NCI-H69 (cell line): ENCODE data around the gene CHMP6.

ENCODE experiments used
- DNase-seq: peaks from one replicate; lab custom pipeline; 2025; lab: John Stamatoyannopoulos, UW

Gene CHMP6

DNA sequence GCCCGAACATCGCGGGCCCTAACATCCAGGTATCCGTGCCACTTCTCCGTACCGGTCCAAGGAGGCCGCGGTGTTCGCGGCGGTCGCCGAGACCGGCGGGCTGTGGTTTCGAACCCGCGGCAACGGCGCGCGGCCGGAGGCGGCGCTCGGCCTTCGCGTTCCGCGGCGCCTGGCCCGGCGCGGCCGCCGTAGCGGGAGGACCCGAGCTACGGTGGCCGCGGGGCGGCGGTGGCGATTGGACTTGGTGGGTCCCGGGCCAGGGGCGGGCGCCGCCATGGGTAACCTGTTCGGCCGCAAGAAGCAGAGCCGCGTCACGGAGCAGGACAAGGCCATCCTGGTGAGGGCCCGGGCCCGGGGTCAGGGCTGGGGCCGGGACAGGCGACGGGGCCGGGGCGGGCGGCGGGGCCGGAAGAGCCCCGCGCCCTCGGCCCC, at the start of gene CHMP6:
TSS of gene CHMP6 (plus strand) at position 197 of the 432 bp plus-strand sequence. CDS start at position 275, 78 bp downstream.
- peak; percentile 92 for DNase-seq

DNA sequence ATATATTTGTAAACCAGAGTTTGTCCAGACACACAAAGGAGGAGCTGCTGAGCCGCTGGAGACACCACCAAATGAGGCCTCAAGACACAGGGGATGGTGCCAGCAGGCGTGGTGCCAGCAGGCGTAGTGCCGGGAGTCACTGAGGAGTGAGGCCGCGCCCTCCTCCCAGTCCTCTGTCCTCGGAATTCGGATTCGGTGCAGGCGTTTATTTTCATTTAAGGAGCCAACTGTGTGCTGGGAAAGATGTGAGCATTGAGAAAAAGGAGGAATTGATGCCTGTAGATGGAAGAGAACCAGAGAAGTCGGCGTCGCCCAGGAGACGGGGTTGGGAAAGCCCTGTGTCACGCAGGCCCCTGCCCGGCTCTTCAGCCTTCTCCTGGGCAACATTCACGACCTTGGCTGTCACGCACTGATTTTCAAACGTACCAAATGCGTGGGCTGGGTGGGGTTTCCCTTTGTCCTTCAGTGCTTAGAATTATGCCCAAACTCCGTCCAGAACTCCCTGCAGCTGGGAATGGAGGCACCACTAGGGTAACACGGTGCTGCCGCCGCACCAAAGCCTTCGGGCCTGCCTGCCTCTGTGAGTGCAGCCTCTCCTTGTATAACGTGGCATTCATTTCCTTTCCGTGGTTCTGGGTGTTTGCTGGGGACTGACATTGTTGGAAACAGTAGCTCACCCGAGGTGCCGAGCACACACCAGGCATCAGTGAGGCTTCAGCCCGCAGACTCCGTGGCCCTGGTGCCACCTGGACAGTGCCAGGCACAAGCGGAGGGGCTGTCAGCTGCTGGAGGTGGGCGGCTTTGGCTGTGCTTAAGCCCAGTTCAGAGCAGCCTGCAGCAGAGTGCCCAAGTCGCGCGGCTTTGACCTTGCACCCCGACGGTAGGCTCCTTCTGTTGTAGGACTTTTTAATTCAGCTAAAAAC, 49.0 kb upstream of the CHMP6 start:
- no peak for DNase-seq

DNA sequence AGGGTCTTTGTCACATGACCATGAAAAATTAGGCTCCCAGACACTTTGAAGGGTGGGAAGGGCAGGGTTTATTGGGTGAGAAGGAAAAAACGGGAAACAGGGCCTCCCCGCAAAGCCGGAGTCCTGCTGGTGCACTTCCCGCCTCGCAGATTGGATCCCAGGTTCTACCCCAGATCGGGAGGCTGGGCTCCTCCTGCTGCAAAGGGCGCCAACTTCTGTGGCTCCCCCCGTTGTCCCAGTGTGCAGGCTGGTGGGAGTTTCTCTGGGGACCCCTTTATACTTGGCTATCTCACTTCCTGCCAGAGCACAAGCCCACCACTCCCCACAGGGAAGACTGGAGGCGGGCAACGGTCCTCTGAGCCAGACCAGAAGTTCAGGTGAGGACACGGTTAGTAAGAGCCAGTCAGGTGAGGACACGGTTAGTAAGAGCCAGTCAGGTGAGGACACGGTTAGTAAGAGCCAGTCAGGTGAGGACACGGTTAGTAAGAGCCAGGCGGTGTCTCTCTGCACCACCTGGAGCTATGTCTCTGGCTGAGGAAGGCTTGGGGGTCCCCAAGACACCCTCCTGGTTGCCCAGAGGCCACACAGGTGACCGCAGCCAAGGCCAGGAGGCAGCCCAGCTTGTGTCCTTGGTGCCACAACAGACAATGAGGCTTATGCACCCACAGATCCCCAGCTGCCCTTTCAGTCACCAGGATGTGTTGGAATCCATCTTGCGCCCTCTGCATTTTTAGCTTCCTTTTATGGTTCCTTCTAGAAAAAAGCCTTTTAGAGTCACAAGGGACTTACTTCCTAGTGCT, 48.1 kb upstream of the CHMP6 start:
- no peak for DNase-seq

DNA sequence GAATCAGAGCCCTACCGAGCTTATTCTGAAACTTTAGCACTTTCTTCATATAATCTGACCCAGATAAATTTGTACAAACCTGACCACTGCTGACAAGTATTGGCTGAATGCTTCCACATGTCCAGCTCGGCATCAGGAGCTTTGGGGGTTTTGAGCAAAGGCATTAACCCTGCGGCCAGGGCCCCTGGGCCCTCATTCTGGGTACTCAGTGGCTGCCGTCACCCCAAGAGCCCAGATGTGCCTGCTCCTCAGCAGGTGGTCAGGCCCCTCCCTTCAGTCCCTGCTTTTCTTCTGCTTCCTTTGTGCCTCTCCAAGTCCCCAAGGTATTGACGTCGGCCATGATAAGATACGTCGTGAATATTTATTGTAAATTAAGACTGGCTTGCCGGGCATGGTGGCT, 47.3 kb upstream of the CHMP6 start:
- DNase-seq = no peak

DNA sequence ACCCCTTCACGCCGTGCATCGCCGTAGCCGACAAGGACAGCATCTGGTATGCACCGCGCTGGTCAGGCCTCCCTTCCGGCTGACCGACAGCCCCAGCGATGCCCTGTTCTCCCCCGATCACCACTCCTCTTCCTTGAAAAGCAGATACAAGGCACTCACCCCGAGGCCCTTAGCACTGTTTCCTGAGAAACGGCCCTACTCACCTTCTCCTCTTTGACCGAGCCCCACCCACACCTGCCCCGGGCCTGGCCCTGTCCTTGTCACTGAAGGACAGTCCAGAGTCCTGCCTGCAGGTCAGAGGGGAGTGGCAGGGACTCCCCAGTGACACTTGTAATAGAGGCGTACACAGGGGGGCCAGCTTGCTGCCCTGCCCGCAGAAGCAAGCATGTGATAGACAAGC, 45.9 kb upstream of the CHMP6 start:
- DNase-seq = no peak

DNA sequence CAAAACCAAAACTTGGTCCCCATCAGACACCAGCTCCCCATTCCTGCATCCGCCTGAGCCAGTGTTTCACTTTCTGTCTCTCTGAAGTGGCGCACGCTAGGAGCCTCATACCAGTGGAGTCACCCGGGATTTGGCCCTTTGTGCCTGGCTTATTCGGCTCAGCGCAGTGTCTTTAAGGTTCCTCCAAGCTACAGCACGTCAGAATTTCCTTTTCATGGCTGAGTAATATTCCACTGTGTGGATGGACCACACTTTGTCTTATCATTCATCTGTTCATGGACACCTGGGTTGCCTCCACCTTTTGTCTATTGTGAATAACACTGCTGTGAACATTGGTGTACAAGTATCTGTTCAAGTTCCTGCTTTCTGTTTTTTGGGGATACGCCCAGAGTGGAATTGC, 45.2 kb upstream of the CHMP6 start:
- DNase-seq = no peak

DNA sequence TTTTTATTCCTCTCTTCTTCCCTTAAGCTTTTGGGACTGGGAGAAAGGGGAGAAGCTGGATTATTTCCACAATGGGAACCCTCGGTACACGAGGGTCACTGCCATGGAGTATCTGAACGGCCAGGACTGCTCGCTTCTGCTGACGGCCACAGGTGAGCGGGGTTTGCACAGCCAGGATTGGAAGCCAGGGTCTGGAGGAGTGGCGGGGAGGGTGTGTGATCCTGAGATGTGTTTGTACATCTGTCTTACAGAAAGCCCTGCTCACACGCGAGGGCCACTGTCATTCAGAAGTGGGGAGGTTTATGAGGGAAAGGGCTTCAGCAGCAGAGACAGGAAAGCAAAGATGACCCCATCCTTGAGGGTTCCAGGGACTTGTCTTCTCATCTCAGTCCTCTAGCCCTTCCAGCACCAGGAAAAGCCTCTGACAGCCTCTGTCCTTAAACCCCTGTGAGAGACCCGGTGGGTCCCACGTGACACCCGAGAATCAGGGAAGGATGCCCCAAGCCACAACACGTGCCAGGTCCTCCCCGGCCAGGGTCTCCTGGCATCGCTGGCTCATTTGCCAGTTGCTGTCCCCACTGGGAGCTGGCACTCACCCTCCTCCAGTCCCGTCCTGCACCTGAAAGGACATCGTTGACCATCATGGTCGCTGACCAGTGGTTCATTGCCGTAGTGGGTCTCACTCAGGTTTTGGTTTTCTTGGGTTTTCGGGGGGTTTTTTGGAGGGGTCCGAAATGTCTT, 44.3 kb upstream of the CHMP6 start:
- DNase-seq = no peak

DNA sequence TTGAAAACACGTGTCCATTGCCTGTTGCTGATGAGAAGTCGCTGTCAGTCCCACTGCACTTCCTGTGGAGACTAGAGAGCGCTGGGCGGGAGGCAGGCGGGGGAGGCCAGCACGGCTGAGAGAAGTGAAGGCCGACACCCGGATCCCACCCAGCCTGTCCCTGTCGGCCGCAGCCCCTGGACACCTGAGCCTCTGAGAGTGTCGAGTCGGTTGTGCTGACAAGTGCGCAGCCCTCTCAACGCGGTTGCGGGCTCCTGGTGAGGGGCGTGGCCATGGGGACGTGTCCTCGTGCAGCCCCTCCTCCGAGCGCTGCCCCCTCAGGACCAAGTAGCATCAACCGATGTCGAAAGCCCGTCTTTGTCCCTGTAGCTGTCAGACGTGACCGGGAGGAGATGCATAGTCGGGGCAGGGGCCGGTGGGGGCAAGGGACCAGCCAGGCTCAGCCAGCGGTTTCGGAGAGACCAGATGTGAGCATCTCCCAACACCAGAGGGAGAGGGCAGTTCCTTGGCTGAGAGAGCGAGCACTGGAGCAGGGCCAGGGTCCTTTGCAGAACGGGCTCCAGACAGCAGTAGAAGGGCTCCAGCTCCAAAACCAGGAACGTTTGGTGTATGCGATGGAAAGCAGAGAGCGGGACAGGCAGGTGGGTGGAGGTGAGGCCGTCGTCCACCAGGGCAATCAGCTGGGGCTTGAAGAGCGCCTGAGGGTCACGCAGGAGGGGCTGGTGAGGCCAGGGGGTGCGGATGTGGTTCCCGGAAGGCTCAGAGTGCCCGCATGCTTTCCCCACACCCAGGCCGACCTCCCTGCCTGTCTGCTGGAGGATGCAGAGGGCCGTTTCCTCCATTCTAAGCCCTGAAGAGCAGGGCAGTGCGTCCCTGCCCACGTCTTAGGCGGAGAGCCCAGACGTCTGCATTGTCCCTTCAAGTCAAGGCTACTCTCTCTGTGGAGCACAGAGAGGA, 43.3 kb upstream of the CHMP6 start:
- DNase-seq = no peak

DNA sequence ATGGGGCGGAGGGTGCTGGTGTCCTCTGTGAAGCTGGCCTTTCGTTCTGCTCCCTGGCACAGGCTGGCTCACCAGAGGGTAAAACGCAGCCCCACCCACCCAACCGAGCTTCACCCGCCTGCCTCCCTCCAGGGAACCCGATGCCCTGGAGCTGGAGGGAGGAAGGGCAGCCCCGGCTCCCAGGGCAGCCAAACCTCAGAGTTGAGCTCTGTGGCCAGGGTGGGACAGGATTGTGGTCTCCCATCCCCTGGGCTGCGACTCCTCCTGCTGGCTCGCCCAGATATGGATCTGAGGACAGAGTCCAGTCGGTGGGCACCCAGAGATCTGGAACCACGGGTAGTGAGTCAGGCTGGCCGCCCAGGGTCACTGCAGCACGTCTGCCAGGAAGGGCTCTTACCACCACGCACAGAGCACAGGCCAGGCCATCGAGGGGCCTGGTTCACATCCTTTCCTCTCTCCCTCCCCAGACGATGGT, 42.6 kb upstream of the CHMP6 start:
- DNase-seq = no peak

DNA sequence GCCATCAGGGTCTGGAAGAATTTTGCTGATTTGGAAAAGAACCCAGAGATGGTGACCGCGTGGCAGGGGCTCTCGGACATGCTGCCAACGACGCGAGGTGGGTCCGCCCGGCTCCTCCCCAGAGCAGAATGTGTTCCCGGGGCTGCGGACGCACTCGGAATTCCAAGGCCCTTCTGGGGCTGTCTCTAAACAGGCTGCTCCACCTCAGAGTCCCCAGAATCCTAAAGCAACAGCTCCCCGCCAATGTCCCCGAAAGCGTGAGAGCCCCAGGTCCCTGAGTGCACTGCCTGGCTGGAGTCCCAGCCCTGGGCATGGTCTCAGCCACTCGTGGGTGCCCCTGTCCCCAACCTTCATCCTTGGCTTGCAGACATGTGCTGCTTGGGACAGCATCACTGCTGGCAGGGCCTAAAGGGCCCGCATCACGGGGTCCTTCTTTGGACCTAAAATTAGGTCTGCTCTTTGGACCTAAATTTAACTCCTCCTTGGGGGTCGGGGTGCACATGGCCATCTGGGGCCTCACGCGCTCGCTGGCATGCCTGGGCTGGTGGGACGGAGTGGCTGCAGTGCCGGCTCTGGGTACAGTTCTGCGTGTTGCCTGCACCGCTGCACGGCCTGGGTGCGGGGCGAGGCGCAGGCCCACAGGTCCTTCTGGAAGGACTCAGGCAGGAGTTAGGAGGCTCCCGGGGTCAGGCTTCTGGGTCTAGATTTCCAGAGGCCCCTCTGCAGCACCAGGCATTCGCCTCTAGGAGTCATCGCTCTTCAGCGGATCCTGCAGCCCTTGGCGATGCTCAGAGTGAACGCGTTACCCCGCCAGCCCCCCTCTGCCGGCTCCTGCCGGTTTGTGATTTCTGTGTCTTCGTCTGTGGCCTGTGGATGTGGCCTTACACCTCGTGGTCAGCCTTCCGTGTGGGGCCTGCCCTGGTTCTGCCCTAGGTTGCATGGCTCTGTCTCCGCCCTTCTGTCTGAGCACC, 41.9 kb upstream of the CHMP6 start:
- no peak for DNase-seq

DNA sequence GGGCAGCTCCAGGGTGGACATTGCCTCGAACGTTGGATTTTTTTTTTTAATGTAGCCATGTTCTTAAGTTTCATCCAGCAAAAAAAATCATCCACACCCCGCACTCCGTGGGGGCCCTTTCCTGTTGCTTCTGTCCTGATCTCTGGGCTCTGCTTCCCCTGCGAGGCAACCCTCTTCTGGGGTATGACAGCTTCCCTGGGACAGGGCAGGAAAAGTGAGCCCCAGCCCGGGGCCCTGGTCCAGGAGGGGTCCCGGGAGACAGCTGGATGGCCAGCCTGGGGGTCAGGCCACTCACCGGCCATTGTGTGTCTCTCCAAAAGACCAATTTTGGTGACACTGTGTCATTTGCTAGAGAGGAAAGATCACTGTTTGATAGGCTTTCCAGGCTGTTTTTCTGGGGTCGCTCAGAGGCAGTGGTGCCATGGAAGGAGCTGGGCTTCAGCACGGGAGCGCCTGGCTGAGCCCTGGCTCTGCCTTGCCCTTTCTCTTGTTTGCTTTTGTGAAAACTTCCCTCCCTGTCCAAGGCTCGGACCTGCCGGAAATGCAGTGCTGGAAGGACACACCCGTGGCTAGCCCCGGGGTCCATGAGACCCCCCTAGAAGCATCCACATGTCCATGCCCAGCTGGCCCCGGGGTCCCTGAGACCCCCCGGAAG, 41.0 kb upstream of the CHMP6 start:
- DNase-seq = no peak

DNA sequence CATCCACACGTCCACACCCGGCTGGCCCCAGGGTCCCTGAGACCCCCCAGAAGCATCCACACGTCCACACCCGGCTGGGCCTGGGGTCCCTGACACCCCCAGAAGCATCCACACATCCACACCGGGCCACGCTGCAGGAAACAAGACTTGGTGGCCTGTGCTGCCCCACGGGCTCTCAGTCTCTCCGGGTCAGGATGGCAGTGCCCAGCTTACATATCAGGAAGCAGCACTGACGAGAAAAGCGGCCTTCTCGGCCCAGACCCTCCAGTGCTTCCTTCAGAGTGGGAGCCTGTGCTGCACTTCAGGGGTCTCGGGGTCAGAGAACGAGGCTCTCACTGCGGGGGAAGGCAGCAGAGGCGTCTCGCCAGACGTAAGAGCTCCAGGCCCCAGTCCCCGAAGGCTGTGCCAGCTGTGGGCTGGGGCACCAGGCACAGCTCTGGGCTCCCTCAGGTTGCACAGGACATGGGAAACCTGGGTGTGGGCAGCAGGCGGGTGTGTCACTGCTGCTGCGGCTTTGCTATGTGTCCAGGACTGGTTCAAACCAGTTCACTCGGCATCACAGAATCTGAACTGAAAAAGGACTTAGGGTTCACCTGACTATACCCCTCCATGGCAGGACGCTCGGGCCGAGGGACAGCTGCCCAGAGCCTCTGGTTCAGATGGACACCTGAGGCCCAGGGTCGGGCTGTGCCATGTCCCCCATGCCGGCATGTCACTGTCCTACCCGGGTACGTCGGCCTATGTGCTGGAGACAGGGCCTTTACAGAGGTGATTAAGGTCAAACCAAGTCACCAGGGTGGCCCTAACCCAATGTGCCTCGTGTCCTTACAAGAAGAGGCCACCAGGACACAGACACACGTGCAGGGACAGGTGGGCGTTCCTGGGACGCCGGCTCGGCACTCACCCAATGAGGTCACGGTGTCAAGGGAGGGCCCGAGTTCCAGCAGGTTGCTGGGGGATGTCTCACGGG, 40.2 kb upstream of the CHMP6 start:
- no peak for DNase-seq

DNA sequence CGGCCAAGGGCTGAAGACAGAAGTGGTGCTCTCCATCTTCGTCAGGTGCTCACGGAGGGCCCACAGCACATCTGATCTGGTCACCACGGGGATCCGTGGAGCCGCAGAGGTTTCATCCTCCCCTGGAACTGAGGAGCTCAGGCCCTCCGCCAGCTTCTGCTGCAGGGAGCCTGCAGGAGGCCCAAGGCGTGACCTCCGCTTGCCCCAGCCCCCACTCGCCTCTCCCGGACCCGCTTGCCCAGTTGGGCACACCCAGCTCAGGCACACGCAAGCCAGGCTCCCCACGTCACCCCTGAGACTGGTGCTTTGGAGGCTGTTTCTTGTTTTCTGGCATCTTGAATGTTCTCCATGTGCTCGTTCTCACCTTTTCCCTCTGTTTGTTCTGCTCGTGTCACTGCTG, 39.4 kb upstream of the CHMP6 start:
- DNase-seq = no peak

DNA sequence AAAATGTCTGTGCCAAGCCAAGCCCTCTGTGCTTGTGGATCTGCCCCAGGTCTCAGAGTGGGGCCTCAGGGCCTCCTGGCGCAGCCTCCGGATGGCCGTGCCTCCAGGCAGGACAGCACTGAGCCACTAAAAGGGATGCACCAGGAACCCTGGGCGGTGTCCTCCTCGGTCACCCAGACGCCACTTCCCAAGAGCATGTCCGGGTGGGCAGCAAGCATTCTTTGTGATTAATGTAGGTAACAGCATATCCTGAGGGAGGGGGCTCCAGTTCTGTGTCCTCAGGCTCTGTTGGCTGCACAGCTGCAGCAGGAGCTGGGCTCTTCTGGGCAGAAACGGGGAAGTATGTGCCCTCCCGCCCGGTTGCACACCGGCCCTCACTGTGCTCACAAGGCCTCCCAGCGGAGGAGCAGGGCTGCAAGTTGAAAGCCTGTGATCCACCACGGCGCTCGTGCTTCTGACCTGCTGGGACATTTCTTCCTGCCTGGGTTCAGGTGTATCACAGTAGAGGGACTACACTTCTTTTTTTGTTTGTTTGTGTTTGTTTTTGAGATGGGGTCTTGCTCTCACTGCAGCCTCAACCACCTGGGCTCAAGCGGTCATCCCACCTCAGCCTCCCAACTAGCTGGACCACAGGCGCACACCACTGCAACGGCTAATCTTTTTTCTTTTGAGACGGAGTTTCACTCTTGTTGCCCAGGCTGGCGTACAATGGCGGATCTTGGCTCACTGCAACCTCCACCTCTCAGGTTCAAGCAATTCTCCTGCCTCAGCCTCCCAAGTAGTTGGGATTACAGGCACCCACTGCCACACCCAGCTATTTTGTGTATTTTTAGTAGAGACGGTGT, 37.9 kb upstream of the CHMP6 start:
- no peak for DNase-seq

DNA sequence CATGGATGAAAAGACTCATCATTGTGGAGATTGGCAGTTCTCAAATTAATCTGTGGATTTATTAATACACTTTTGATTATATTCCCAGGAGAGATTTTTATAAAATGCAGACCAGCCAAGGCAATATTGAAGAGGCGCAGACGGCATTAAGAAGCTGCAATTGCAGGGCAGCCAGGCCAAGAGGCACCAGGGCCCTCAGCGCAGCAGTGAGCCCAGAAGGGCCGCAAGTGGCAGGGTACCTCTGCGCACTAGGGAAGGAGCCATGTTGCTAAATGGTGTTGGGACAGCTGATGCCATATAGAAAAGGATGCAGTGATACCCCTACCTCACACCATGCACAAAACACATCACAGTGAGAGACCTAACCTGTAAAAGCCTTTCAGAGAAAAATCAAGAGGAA, 36.6 kb upstream of the CHMP6 start:
- no peak for DNase-seq

DNA sequence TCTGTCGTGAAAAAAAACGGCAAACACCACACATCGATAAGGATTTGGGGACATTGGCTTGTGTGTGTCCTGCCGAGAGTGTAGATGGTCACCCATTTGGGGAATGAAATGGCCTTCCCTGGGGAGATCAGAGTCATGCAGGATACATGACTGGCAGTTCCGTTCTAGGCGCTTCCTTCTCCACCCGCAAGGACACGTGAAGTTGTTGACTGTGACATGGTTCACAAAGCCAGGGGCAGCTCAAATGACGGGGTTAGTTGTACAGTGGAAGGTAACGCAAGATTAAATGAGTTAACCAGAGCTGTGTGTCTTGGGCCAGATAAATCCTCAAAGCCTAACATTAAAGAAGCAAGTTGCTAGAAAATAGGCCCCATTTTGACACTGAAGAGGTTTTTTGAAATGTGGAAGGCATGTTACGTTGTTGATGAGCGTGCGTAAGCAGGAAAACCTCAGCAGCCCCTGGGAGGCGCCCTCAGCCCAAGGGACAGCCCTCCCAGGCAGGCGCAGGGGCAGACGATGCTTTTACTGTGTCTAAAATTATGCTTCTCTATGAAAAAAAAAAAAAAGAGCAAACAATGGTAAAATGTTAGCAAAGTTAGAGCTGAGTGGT, 35.9 kb upstream of the CHMP6 start:
- no peak for DNase-seq
